Activated CD4-positive, alpha-beta T cell treated with anti-CD3 and anti-CD28 coated beads, Interleukin-2, amount 50 U/mL, for 4 hours (primary cell): ENCODE results near the gene SHLD1.

ENCODE experiments used
- DNase-seq, 2 experiments: peaks; one replicate each; pipeline ENCODE4 v3.0.0-alpha.2; 2020

The SHLD1 gene

GRCh38 chr20:5899444-5899843 is 149.2 kb downstream of the SHLD1 start:
- DNase-seq, result no peak

GRCh38 chr20:5900908-5901307 is 150.7 kb downstream of the SHLD1 start:
- DNase-seq, result no peak

- no peak for DNase-seq
Observed at GRCh38 chr20:5908981-5909380, 158.8 kb downstream of the SHLD1 start.

- DNase-seq, result no peak
Observed at GRCh38 chr20:5910186-5910585, 160.0 kb downstream of the SHLD1 start.

GRCh38 chr20:5913166-5913565 is 163.0 kb downstream of the SHLD1 start:
- no peak for DNase-seq
